MG63 (cell line): ENCODE measurements around the gene SEMA3C. TPM values are rescaled to one million over a fixed set of nuclear protein-coding genes. Genes with fewer than 3 reads are reported as not detected.

Experiments used
- DNase-seq: peaks from one replicate; pipeline ENCODE4 v3.0.0-alpha.2; 2020
- H3K27me3 ChIP-seq: fragments of 250-450 bp; sonication (Bioruptor Pico); 2 replicates; pipeline ENCODE4 v1.5.1; 2020; ENCODE audit warnings: mild to moderate bottlenecking, moderate library complexity
- H3K36me3 ChIP-seq: fragments of 250-450 bp; sonication (Bioruptor Pico); 2 replicates; pipeline ENCODE4 v1.5.1; 2020; ENCODE audit warnings: mild to moderate bottlenecking, moderate library complexity
- H3K4me3 ChIP-seq: fragments of 250-450 bp; sonication (Bioruptor Pico); 2 replicates; pipeline ENCODE4 v1.5.1; 2020; ENCODE audit warnings: mild to moderate bottlenecking, moderate library complexity
- H3K9me3 ChIP-seq: fragments of 250-450 bp; sonication (Bioruptor Pico); 2 replicates; pipeline ENCODE4 v1.5.1; 2020; ENCODE audit warnings: mild to moderate bottlenecking, moderate library complexity
- total RNA-seq: library from RNA; depleted of rRNA; stranded (reverse); fragments of >200 nt; shearing (Covaris generic); gene quantifications from 2 replicates; pipeline ENCODE4 v1.2.3, GENCODE V29; 2014; ENCODE audit warnings: low replicate concordance

SEMA3C gene
- total RNA-seq, 1 experiment from 2014 or later = 23.1 TPM

DNA sequence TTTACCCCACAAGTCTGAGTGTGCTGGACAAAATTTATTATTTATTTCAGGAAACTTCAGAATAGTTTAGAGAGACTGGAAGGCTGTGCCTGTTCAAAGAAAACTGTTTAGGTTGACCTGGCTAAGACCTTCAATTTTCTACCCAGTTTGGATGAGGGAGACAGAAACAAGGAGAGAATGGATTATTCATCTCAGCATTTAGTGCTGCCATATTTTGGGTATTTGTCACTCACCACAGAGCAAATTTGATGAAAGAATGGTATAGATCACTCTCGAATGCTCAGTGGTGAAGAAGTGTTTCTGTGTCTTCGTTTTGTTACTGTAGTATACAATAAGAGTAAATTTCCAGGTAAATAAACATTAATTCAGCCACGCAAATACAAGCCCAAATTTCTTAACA lies 71.8 kb downstream of the SEMA3C start:
- DNase-seq = no peak
- Histone ChIP-seq H3K9me3 (no peaks in the 10 kb centered on the region), H3K4me3 (no peak overlapping the region), H3K27me3 (no peaks in the 10 kb centered on the region), H3K36me3 (0 out of 2 replicates have a peak, but pooled peaks cover 2% of the 10 kb centered on the region)

DNA sequence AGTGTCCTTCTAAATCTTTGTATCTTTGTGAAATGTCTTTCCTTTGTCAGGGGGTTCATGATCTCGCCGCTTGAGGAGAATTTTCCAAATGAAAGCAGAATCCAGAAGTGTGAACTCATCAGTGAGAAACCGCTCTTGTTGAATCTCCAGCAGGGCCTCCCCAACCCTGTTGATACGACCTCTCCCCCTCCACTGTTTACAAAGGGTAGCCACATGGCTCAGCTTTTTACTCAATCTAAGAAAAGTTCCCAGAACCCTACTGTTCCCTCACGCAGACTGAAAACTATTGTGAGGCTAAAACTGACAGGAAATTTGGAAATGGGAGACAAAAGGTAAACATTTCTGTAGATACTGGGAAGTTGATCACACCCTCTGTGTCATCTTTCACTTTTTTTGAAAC lies 73.9 kb downstream of the SEMA3C start:
- H3K4me3 ChIP-seq = no peak overlapping the region
- no peak for DNase-seq
- 0 out of 2 replicates have a peak, but pooled peaks cover 2% of the 10 kb centered on the region for H3K36me3 ChIP-seq
- H3K9me3 ChIP-seq = no peaks in the 10 kb centered on the region
- no peaks in the 10 kb centered on the region for H3K27me3 ChIP-seq

DNA sequence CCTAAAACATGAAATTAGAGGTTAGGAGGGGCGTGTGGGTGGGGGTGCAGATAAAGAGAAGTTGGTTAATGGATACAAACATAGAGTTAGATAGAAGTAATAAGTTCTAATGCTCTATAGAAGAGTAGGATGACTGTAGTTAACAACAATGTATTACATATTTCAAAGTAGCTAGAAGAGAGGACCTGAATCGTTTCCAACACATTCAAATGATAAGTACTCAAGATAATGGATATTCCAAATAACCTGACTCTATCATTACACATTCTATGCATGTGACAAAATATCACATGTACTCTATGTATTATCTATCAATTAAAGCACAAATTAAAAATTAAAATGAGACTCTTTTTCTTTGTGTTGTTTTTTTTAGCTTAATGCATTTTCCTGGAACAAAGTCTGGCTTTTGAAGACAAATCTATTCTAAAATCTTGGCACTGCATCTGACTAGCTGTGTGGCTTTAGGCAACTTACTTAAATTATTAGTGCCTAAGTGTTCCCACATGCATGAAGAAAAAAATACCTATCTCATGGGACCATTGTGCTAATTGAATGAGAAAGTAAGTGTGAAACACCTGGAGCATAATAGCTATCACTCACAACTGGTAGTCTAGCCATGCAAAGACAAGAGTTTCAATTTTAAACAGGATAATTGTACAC lies 75.7 kb downstream of the SEMA3C start:
- Histone ChIP-seq H3K27me3 (no peaks in the 10 kb centered on the region), H3K36me3 (0 out of 2 replicates have a peak, but pooled peaks cover 2% of the 10 kb centered on the region), H3K4me3 (no peak overlapping the region), H3K9me3 (no peaks in the 10 kb centered on the region)
- no peak for DNase-seq

DNA sequence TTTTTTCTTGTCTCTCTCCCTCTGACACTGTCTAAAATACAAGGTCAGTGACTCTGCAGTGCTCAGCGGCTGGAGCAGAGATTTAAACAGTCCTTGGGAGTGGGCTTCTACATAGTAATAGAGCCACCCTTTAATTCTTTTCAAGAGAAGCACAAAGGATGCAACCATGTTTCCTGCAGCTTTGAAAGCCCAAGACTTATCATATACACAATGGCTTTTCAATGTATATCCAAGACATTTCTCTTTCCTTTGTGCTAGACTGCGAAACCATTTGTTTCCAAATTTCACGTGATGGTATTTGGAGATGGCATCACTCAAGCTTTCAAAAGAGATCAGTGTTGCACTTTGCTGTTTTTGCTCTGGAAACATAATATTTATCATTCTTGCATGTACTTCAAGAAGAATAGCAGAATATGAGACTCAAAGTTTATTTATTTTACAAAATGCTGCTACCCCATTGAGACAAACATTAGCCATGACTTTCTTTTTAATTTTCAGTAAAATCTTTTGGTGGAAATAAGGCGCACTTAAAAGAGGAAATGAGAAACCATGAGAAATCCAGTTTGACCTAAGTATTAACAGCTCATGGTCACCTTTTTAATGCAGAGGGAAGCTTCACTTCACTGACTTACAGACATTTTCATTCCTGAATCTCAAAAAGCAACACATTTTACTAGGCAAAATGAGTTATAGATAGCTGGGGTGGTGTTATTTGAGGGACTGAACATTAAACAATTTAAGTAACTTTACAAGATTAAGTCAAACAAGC lies 76.6 kb downstream of the SEMA3C start:
- Histone ChIP-seq H3K4me3 (no peak overlapping the region), H3K9me3 (no peaks in the 10 kb centered on the region), H3K36me3 (peaks cover 7% of the 10 kb centered on the region; the same call in 1 of the 2 replicates), H3K27me3 (no peaks in the 10 kb centered on the region)
- DNase-seq = no peak

DNA sequence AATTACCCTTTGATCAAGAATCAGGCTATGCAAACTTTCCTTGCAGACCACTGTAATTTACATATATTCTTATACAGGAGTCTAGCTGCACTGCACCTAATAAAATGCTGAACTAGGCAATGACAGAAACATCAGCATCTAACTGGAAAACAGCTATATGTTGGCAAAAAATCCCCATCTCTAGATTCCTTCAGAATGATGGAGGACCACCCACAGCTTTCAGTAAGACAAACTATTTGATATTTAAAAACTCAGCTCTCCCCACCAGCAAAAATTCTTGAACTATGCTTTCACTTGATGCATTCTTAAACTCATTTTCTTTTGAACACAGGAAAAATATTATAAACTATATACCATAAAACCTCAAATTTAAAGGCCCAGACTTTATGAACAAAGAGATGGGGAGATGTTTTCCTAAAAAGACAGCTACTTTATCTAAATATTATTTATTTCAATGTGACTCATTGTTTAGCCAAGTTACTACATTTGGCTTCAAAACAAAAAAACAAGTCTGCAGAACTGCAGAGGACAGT lies 77.4 kb downstream of the SEMA3C start:
- Histone ChIP-seq H3K9me3 (no peaks in the 10 kb centered on the region), H3K4me3 (no peak overlapping the region), H3K27me3 (no peaks in the 10 kb centered on the region), H3K36me3 (peaks cover 7% of the 10 kb centered on the region; the same call in 1 of the 2 replicates)
- DNase-seq = no peak

DNA sequence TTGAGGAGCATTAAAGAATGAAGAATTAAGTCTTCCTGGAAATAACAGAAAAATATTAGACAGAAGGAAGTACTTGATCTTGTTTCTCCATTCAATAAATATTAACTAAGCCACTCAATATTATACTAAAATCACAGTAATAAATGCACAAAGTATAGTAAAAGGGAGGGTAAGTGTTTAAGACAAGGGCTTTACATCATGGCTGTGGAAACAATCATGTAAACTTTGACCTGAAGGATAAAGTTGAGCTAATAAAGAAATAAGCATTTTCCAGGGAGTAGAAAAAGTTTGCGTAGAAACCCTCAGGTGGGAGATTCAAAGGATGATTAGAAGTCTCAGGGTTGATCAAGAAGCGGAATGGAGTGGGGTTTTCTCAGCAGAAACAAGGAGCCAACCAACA lies 78.2 kb downstream of the SEMA3C start:
- no peak for DNase-seq
- H3K9me3 ChIP-seq = no peaks in the 10 kb centered on the region
- H3K27me3 ChIP-seq = no peaks in the 10 kb centered on the region
- no peak overlapping the region for H3K4me3 ChIP-seq
- H3K36me3 ChIP-seq = peaks cover 7% of the 10 kb centered on the region; the same call in 1 of the 2 replicates

DNA sequence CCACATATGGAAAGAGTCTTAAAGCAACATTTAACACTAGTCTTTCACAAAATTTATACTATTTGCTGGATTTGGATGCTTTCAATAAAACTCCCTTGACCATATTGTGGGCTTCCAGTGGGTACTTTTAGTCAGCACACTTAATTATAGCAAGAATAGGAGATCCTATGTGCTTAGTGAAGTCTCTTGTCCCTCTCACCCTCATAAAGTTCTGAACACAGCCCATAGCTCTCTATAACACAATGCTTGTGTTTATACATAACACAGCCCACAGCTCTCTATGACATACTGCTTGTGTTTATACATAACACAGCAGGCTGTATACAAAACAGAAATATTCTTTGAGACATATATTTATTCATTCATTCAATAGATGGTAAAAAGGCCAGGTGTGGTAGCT lies 79.0 kb downstream of the SEMA3C start:
- Histone ChIP-seq H3K36me3 (peaks cover 7% of the 10 kb centered on the region; the same call in 1 of the 2 replicates), H3K27me3 (no peaks in the 10 kb centered on the region), H3K4me3 (no peak overlapping the region), H3K9me3 (no peaks in the 10 kb centered on the region)
- no peak for DNase-seq

DNA sequence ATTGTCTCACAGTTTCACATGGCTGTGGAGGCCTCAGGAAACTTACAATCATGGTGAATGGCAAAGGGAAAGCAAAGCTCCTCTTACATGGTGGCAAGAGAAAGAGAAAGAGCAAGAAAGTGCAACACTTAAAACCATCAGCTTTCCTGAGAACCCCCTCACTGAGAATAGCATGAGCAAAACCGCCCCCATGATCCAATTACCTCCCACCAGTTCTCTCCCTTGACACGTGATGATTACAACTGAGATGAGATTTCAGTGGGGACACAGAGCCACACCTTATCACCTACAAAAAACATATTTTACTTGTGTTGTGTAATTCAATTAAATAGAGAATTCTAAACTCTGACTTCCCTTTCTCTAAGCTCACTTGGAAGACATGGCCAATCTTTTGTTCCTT lies 80.2 kb downstream of the SEMA3C start:
- H3K27me3 ChIP-seq = no peaks in the 10 kb centered on the region
- peaks cover 5% of the 10 kb centered on the region; the same call in 1 of the 2 replicates for H3K36me3 ChIP-seq
- H3K4me3 ChIP-seq = no peak overlapping the region
- no peaks in the 10 kb centered on the region for H3K9me3 ChIP-seq
- DNase-seq = no peak

DNA sequence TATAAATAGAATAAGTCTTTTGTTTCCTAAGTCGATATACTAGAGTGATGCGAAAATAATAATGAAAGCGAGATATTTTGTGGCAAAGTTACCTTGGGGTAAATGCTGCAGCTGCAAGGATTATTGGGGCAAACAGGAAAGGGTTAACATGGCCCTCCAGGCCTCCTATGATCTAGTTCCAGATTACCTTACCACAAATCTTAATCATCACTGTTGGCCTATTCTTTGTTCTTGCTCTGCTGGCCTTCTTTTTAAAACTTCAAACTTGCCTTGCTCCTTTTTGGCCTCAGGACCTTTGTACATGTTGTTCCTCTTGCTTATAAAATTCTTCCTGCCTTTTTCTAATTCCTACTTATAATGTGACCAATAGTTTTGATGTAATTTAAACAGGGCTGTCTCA lies 81.5 kb downstream of the SEMA3C start:
- no peak for DNase-seq
- Histone ChIP-seq H3K9me3 (no peaks in the 10 kb centered on the region), H3K4me3 (no peak overlapping the region), H3K27me3 (no peaks in the 10 kb centered on the region), H3K36me3 (peaks cover 5% of the 10 kb centered on the region; the same call in 1 of the 2 replicates)

DNA sequence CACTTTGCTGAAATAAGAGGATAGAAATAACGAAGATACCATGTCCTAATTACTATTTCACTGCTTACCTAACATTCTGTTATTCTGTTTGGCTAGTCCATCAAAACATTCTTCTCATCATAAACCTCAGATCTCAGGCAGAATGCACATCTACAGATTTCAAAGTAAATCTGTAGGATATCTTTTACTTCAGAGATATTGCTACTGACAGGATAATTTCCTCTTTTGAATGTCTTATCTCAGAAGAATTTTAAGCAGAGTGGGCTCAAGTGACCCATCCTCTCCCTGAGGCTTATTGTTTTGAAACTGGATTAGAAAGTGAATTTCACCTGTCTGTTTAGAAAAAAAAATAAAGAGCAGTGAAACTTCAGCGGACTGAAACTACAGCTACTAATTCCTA lies 83.6 kb downstream of the SEMA3C start:
- DNase-seq = no peak
- H3K36me3 ChIP-seq = peaks cover 5% of the 10 kb centered on the region; the same call in 1 of the 2 replicates
- H3K4me3 ChIP-seq = no peak overlapping the region
- H3K9me3 ChIP-seq = no peaks in the 10 kb centered on the region
- H3K27me3 ChIP-seq = no peaks in the 10 kb centered on the region

DNA sequence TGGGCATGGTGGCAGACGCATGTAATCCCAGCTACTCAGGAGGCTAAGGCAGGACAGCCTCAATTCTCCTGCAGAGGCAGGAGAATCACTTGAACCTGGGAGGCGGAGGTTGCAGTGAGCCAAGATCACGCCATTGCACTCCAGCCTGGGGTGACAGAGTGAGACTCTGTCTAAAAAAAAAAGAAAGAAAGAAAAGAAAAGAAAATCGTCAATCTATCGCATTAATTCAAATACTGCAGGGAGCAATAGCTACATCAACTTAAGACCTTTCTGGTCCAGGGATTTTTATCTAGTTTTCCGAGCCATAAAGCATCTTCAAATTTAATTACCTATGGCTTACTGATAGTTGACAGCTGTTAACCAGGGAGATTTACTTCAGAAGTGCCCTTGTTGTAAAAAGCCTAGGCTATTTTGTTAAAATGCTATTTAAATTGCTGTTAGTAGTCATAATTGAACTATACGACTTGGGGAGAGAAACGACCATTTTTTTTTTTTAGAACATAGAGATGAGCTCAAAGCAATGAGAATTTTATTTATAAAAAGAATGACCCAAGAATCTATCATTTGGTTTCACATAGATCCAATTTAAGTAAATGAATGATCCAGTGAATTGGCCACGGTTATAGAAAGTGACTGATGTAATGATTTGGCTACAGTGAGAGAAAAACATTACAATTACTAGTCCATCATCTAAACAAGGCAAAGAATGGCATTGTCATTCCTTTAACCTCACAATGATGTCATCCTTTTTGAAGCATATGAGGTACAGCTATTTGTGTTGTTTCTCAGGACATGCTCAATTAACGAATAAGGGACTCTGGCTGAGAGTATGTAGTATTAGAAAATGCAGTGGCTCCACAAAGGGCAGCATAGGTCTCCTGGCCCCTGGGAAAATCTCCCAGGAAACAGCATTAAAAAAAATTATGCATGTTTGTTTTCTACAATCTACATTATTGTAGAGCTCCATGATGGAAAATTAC lies 85.3 kb downstream of the SEMA3C start:
- DNase-seq = no peak

DNA sequence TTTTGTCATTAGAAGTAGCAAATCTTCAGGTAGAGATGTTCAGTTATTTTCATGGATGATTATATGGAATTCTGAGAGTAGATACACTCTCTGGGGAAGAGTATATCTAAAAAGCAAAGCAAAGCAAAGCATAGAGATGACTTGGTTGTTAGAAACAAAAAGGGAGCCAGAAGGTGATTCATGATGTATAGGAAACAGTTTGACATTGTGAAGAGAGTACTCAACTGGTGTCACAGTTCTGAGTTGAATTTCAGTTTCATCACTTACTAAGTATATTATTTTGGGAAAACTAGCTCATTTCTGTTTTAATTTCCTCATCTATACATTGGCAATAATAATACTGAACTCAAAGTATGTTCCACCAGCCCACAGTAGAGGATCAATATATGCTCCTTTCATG lies 86.8 kb downstream of the SEMA3C start:
- H3K36me3 ChIP-seq = no peaks in the 10 kb centered on the region
- H3K9me3 ChIP-seq = no peaks in the 10 kb centered on the region
- no peak for DNase-seq
- H3K27me3 ChIP-seq = no peaks in the 10 kb centered on the region
- no peak overlapping the region for H3K4me3 ChIP-seq

More for the DNA sequence above, 85.3 kb downstream of the SEMA3C start:
- no peak overlapping the region for H3K4me3 ChIP-seq
- H3K9me3 ChIP-seq = no peaks in the 10 kb centered on the region
- peaks cover 5% of the 10 kb centered on the region; the same call in 1 of the 2 replicates for H3K36me3 ChIP-seq
- H3K27me3 ChIP-seq = no peaks in the 10 kb centered on the region

DNA sequence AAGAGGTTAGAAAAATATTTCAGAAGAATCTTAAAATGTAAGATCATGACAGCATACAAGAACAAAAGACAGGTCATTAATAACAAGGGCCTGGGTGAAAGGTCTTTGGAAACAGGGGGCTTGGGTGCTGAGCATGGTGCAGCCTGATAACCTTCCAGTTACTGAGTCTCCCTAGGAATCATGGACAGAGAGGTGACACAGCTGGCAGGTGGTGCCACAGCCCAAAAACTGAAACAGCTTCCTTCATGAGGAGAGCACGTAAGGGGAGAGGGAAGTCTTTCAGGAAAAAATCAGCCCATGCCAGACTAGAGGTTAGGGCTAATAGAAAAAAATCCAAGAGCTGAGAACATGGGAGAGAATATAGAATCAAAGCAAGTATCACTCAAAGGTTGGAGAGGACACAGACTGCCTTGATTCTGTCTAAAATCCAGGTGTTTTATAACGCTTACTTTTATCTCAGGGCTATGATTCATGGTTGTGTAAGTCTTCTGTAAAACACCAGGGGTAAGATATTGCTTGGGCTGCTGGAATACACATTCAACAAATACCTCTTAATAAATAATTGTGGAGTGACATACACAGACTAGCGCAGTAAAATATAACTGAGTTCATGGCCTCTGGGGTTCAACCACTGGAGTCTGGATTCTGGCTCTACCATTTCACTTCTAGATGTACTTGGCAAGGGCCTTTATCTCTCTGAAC lies 88.1 kb downstream of the SEMA3C start:
- peaks cover 9% of the 10 kb centered on the region for H3K36me3 ChIP-seq
- DNase-seq = no peak
- no peaks in the 10 kb centered on the region for H3K9me3 ChIP-seq
- H3K27me3 ChIP-seq = no peaks in the 10 kb centered on the region
- no peak overlapping the region for H3K4me3 ChIP-seq

DNA sequence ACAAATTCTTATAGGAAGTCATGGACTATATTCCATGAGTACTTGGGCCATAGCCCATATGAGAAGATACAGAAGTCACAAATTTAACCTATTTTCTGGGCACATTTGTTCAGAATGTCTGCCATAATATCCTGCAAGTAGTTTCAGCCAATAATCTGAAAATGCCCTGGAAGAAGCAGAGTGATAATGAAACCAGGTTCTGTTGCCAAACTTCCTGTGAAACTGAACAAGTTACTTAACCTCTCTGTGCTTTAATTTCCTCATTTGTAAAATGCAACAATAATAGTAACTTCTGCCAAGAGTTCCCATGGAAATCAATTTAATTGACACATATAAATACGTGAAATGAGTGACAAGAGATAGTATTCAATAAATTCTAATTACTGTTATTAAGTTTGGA lies 88.8 kb downstream of the SEMA3C start:
- no peak for DNase-seq
- Histone ChIP-seq H3K9me3 (no peaks in the 10 kb centered on the region), H3K27me3 (no peaks in the 10 kb centered on the region), H3K36me3 (peaks cover 10% of the 10 kb centered on the region), H3K4me3 (no peak overlapping the region)

DNA sequence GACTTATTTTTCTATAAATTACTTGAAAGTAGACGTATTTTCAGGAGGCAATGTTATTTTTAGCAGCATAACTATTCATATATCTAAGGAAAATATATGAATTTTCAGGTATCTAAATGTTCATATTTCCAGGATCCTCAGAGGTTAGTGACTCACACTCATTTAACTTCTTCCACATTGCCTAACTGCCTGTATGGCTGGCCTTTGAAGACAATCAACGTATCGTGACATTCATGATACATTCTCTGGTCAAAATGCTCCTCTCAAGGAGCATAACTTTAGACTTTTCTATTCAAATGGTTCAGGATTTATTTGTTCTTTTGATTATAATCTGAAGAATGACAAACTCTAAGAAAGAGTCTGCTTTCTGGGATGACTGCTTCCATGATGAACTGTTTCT lies 89.3 kb downstream of the SEMA3C start:
- DNase-seq = no peak
- peaks cover 11% of the 10 kb centered on the region for H3K36me3 ChIP-seq

DNA sequence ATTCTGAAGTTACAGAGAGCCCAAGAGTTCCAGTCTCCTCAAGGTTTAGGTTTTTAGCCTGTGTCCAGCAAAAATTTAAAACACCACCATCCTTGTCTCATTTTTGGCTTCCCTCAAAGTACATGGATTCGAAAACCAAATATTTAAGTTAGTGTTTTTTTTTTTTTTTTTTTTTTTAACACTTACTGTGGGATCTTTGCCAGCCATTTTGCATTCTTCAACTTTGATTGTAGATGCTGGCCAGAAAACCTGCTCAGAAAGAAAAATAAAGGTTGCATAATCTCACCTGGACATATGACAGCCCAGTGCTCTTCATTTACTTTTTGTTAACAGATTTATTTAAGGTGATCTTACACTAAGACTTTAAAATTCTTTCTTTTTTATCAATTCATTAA lies 91.6 kb downstream of the SEMA3C start:
- H3K9me3 ChIP-seq = no peaks in the 10 kb centered on the region
- peaks cover 14% of the 10 kb centered on the region for H3K36me3 ChIP-seq
- H3K27me3 ChIP-seq = no peaks in the 10 kb centered on the region
- no peak for DNase-seq
- no peak overlapping the region for H3K4me3 ChIP-seq

More for the DNA sequence above, 89.3 kb downstream of the SEMA3C start:
- Histone ChIP-seq H3K9me3 (no peaks in the 10 kb centered on the region), H3K27me3 (no peaks in the 10 kb centered on the region), H3K4me3 (no peak overlapping the region)
